Measurements from ENCODE around the gene DYNLT4. TPM values are rescaled to one million over a fixed set of nuclear protein-coding genes. Genes with fewer than 3 reads are reported as not detected.
A peak's percentile ranks its signal among the peaks of the same experiment; 100 is the strongest.
"Not testable (repeated sequence)": the region's sequence is repeated elsewhere in the genome, so short reads cannot be mapped to it uniquely, and the experiment has no call there.

DYNLT4 gene
- total RNA-seq, 1 experiment from 2014 or later = not detected

- in situ Hi-C loops (cut with HindIII; ENCODE audit: low pct_unique_long_range_greater_than_20kb, low sequenced_read_pairs) = no loop called here
Observed at GRCh38 chr1:44817771-44818495, 10.8 kb upstream of the DYNLT4 start.

GRCh38 chr1:44817307-44817706 lies 10.2 kb upstream of the DYNLT4 start:
- in situ Hi-C loops (cut with HindIII; ENCODE audit: low pct_unique_long_range_greater_than_20kb, low sequenced_read_pairs) = no loop called here
- no peak for DNase-seq (ENCODE audit: low read depth, low spot score)

More at GRCh38 chr1:44817771-44818495, 10.8 kb upstream of the DYNLT4 start:
- DNase-seq (ENCODE audit: low read depth, low spot score) = no peak

GRCh38 chr1:44815926-44816325 lies 8.8 kb upstream of the DYNLT4 start:
- DNase-seq (ENCODE audit: low read depth, low spot score); in situ Hi-C loops (cut with HindIII; ENCODE audit: low pct_unique_long_range_greater_than_20kb, low sequenced_read_pairs): not testable (repeated sequence)

GRCh38 chr1:44812822-44813543 lies 5.8 kb upstream of the DYNLT4 start:
- in situ Hi-C loops (cut with HindIII; ENCODE audit: low pct_unique_long_range_greater_than_20kb, low sequenced_read_pairs) = no loop called here
- no peak for DNase-seq (ENCODE audit: low read depth, low spot score)

- in situ Hi-C loops (cut with HindIII; ENCODE audit: low pct_unique_long_range_greater_than_20kb, low sequenced_read_pairs) = no loop called here
- DNase-seq (ENCODE audit: low read depth, low spot score) = no peak
Observed at GRCh38 chr1:44811234-44811633, 4.1 kb upstream of the DYNLT4 start.

- DNase-seq (ENCODE audit: low read depth, low spot score); in situ Hi-C loops (cut with HindIII; ENCODE audit: low pct_unique_long_range_greater_than_20kb, low sequenced_read_pairs): not testable (repeated sequence)
Observed at GRCh38 chr1:44810762-44811105, 3.6 kb upstream of the DYNLT4 start.

GRCh38 chr1:44810101-44810761 lies 3.1 kb upstream of the DYNLT4 start:
- no peak for DNase-seq (ENCODE audit: low read depth, low spot score)

GRCh38 chr1:44808938-44809917 lies 2.1 kb upstream of the DYNLT4 start:
- in situ Hi-C loops (cut with HindIII; ENCODE audit: low pct_unique_long_range_greater_than_20kb, low sequenced_read_pairs) = no loop called here
- DNase-seq (ENCODE audit: low read depth, low spot score) = no peak

More at GRCh38 chr1:44810101-44810761, 3.1 kb upstream of the DYNLT4 start:
- in situ Hi-C loops (cut with HindIII; ENCODE audit: low pct_unique_long_range_greater_than_20kb, low sequenced_read_pairs) = no loop called here

GRCh38 chr1:44808063-44808937 lies 1.1 kb upstream of the DYNLT4 start, which contains the start of gene BTBD19:
BTBD19 (plus strand) TSS chr1:44808523; CDS start chr1:44808821, 298 bp downstream.
- in situ Hi-C loops (cut with HindIII; ENCODE audit: low pct_unique_long_range_greater_than_20kb, low sequenced_read_pairs) = no loop called here
- no peak for DNase-seq (ENCODE audit: low read depth, low spot score)

GRCh38 chr1:44807364-44808062 lies 362 bp upstream of the DYNLT4 start:
- peak; percentile 90 for DNase-seq (ENCODE audit: low read depth, low spot score)
- in situ Hi-C loops (cut with HindIII; ENCODE audit: low pct_unique_long_range_greater_than_20kb, low sequenced_read_pairs) = no loop called here

GRCh38 chr1:44806025-44806703 lies 987 bp downstream of the DYNLT4 start:
- no peak for DNase-seq (ENCODE audit: low read depth, low spot score)
- in situ Hi-C loops (cut with HindIII; ENCODE audit: low pct_unique_long_range_greater_than_20kb, low sequenced_read_pairs) = no loop called here

- in situ Hi-C loops (cut with HindIII; ENCODE audit: low pct_unique_long_range_greater_than_20kb, low sequenced_read_pairs) = no loop called here
- no peak for DNase-seq (ENCODE audit: low read depth, low spot score)
Observed at GRCh38 chr1:44805311-44806024, 1.7 kb downstream of the DYNLT4 start.

GRCh38 chr1:44803312-44804095 lies 3.6 kb downstream of the DYNLT4 start:
- DNase-seq (ENCODE audit: low read depth, low spot score) = no peak
- in situ Hi-C loops (cut with HindIII; ENCODE audit: low pct_unique_long_range_greater_than_20kb, low sequenced_read_pairs) = no loop called here

- in situ Hi-C loops (cut with HindIII; ENCODE audit: low pct_unique_long_range_greater_than_20kb, low sequenced_read_pairs) = no loop called here
- no peak for DNase-seq (ENCODE audit: low read depth, low spot score)
Observed at GRCh38 chr1:44803062-44803311, 4.2 kb downstream of the DYNLT4 start.
